ENCODE data around the gene TTC21B. TPM values are rescaled to one million over a fixed set of nuclear protein-coding genes. Genes with fewer than 3 reads are reported as not detected.
A peak's percentile ranks its signal among the peaks of the same experiment; 100 is the strongest.
"Not testable (repeated sequence)": the region's sequence is repeated elsewhere in the genome, so short reads cannot be mapped to it uniquely, and the experiment has no call there.

Gene TTC21B
- total RNA-seq (2014; rRNA removed; shearing (Covaris generic)): 9.0 and 14.3 TPM in 2 replicates

DNA sequence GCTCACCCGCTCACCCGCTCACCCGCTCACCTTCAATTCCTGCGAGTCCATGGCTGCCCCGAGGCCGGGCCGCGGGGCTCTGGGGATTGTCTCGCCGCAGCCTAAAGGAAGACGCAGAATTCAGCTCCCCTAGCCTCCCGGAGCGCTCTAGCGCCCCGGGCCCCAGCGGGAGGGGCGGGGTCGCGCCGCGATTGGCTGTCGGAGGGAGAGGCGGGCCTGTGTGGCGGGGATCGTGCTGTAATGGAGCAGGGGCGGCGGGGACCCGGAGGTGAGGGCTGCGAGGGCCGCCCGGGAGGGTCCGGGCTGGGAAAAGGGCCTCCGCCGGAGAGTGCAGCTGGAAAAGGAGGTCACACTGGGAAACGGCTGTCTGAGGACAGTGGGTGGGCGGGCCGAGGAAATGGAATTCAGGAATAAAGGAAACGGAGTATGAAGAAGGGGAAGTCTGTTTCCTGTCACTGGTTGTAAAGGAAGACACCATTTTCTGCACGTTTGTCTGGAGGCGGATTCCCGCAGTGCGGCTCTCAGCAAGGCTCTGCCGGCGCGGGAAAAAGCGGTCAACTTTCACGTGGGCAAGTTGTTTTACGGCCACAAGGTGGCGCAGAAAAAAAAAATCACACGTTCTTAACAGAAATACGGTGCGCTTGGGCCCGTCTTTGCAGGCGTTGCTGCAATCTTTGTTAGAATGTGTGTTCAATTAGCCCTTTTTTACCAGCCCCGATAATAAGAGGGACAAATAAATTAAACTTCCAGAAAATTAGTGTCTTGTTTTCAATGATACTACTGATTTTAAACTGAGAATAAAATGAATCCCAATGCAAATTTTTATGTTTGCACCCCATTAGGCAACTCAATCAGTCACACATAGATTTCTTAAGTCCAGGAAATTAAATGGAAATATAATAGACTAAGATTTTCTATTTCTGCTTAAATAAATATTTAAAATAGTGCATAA lies at the start of gene TTC21B:
Gene TTC21B, minus strand, starts transcription at position 122 of the 952 bp plus-strand sequence. Its CDS starts 71 bp downstream, at position 51.
- peak; percentile 88 for DNase-seq (ENCODE audit: low read depth)

DNA sequence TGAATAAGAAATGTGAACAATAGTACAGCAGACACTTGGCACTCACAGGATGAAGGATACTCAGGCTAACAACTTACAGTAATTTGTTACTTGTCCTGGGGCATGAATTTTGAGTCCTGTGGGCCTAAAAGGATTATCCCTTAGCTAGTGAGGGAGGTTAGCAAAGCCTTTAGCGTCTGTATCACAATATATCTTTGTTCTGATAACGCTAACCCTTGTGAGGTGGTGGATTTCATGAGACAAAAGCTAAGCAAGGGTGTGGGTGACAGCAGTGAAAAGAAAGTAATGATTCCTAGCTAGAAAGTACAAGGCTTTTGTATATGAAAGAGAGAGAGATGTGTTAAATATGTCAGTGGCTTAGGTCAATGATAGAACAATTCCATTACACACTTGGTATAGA lies 46.8 kb upstream of the TTC21B start:
- DNase-seq (ENCODE audit: low read depth): no peak

DNA sequence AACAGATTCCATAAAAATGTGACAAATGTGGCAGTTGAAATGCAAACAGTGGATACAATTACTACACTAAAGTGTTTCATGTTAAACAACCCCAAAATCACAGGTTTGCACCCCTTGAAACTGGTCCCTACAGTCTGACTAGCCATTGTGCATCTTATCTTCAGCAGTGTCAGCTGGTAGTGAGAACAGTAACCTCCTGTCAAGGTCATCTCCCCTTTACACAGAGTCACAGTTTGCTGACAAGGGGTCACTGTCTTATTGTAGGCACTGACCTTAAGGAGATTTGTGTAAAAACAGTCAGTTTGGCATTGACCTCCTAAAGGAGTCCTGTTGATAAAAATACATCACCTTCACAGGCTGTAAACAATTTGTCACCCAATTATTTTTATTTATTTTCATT lies 37.3 kb upstream of the TTC21B start:
- DNase-seq (ENCODE audit: low read depth): no peak

DNA sequence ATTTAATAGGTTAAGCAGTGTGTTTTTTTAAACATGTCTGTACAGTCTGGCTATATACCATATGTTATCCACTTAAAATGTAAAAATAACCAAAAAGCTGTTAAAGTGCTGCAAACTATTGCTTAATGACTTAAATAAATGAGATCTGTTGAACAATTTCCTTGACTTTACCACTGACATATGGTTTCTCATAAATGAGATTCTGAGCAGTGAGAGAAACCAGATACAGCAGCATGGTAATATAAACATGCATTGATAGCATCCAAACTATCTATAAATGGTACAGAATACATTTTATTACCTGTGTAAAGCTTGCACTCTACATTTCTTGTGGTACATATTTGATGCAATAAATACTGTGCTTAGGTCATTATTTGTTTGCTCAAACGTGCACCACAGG lies 36.3 kb upstream of the TTC21B start:
- no peak for DNase-seq (ENCODE audit: low read depth)

DNA sequence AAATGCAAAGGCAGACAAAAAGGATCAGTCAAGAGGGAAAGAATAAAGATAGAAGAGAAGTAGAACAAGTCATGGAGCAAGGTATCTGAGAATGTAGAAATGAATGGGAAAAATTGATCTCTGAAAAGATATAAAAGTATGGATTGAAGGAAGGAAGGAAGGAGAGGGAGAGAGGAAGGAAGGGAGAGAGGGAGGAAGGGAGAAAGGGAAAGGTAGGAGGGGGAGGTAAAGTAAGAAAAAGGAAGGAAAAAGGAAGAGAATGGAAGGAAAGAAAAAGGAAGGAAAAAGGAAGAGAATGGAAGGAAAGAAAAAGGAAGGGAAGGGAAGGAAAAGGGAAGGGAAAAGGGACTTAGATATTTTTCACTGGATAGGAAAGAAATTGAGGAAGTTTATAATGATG lies 31.5 kb upstream of the TTC21B start:
- DNase-seq (ENCODE audit: low read depth): no peak

DNA sequence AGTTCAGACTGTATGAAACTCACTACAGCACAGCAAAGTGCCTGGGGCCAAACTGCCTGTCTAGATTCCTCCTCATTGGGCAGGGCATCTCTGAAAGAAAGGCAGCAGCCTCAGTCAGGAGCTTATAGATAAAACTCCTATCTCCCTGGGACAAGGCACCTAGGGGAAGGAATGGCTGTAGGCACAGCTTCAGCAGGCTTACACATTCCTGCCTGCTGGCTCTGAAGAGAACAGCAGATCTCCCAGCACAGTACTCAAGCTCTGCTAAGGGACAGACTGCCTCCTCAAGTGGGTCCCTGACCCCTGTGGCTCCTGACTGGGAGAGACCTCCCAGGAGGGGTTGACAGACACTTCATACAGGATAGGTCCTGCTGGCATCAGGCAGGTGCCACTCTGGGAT lies 18.6 kb upstream of the TTC21B start:
- DNase-seq (ENCODE audit: low read depth): not testable (repeated sequence)

DNA sequence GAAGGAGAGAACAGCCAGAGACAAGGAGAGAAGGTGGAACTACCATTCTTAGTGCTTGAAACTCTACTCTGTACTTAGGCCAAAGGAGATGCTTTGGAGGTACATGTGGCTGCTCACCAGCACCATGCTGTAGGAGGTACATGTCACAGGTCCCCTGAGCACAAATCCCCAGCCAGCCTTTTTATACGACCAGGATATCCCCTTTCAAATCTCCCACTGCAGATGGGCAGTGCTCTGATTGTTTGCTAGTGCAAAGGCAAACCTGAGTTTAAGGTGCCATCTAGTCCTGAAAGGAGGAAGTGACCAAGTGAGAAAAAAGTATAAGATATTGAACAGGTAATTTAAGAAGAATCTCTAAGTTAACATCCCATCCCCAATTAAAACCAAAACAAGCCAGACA lies 17.1 kb upstream of the TTC21B start:
- DNase-seq (ENCODE audit: low read depth): no peak

DNA sequence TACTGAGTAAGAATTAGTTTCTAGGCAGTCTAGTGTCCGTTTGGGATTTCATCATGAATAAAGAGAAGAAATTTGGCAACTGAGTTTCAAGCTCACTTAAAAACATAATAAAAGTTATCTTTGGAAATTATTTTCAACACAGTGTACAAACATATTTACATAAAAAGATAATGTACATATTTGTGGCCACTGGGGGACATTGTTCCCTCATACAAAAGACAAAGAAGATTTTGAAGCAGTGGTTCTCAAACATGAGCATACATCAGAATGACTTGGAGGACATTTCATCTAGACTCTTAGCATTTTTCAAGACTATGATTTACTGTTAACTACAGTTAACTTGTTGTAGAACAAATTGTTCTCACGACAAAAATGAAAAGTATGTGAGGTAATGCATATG lies 15.7 kb upstream of the TTC21B start:
- no peak for DNase-seq (ENCODE audit: low read depth)

DNA sequence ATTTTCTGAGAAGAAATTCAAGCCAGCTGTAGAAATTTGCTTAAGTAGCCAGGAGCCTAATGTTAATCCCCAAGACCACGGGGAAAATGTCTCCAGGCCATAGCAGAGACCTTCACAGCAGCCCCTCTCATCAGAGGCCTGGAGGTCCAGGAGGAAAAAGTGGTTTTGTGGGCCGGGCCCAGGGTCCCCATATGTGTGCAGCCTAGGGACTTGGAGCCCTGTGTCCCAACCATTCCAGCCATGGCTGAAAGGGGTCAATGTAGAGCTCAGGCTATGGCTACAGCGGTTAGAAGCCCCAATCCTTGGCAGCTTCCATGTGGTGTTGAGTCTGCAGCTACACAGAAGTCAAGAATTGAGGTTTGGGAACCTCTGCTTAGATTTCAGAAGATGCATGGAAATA lies 14.2 kb upstream of the TTC21B start:
- no peak for DNase-seq (ENCODE audit: low read depth)

DNA sequence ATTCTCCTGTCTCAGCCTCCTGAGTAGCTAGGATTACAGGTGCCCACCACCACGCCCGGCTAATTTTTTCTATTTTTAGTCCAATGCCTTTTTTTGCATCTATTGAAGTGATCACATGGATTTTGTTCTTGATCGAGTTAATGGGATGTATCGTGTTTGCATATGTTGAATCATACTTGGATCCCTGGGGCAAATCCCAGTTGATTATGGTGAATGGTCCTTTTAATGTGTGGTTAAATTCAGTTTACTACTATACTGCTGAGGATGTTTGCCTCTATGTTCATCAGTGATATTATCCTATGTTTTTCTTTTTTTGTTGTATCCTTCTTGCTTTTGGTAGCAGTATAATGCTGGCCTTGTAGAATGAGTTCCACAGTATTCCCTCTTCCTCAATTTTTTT lies 8.2 kb upstream of the TTC21B start:
- DNase-seq (ENCODE audit: low read depth): no peak

DNA sequence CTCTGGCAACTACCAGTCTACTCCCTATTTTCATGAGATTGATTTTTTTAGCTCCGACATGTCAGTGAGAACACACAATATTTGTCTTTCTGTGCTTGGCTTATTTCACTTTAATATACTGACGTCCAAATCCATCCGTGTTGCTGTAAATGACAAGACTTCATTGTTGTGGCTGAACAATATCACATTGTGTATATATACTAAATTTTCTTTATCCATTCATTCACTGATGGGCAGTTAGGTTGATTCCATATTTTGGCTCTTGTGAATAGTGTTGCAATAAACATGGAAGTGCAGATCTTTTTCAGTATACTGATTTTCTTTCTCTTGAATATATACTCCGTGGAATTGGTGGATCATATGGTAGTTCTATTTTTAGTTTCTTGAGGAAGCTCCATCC lies 5.8 kb upstream of the TTC21B start:
- DNase-seq (ENCODE audit: low read depth): no peak

DNA sequence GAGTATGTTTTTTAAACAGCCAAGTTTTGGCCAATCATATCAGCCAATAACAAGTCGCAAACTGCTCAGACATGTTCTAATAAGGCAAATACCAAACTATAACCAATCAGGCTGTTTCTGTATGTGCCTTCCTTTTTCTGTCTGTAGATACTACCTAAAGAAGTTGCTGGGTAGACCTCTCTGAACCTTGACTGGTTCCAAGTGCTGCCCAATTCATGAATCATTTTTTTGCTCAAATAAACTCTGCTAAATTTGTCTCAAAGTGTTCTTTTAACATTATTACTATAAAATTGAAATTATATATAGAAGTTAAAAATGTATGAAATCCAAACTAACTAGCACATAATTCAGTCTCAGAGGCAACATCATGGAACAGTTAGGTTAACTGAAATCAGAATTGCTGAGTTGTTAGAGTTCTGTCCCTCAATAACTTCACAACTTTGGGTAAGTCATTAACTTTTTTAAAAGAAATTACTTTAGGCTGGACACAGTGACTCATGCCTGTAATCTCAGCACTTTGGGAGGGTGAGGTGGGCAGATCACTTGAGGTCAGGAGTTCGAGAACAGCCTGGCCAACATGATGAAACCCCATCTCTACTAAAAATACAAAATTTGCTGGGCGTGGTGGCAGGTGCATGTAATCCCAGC lies 4.9 kb upstream of the TTC21B start:
- no peak for DNase-seq (ENCODE audit: low read depth)

DNA sequence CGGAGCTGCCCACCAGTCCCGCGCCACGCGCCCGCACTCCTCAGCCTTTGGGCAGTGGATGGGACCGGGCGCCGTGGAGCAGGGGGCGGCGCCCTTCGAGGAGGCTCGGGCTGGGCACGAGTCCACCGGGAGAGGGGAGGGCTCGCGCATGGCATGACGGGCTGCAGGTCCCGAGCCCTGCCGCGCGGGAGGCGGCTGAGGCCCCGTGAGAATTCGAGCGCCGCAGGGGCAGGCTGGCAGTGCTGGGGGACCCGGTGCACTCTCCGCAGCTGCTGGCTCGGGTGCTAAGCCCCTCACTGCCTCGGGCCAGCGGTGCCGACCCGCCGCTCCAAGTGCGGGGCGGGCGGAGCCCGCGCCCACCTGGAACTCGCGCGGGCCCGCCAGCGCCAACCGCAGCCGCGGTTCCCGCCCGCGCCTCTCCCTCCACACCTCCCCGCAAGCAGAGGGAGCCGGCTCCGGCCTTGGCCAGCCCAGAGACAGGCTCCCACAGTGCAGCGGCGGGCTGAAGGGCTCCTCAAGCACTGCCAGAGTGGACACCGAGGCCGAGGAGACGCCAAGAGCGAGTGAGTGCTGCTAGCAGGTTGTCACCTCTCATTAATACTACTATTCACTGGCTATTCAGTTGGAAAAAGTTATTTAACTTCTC lies 3.6 kb upstream of the TTC21B start:
- DNase-seq (ENCODE audit: low read depth): no peak

DNA sequence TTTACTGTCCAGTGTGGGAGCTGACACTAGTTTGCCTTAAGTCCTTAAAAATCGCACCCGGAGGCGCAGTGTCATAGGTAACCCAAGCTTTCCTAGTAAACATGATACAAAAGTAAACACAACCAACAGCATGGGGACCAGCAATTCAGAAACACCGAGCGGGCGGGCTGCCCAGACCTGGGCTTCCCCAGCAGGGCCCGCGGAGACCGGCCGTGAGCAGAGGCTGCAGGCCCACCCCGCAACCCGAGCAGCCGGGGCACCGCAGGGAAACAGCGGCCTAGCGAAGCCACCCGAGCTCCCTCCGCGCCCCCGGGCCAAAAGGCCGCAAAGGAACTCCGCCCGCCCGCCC lies 296 bp downstream of the TTC21B start:
- peak; percentile 57 for DNase-seq (ENCODE audit: low read depth)

DNA sequence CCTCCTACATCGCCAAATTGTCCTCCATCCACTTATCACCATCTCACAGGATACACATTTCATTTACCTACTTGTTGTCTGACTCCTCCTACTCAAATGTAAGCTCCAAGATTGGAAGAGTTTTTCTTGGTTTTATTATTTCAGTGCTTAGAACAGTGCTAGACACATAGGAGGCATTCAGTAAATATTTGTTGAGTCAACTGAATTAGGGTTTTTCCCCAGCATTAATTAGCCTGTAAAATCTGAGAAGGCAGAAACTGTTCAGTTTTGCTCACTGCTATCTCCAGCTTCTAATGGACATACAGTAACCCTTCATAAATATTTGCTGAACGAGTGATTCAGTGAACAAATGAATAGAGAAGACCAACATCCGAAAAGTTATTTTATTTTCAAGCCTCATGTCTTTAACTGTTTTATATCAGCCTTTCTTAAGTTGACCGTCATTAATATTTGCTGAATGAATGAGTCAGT lies 800 bp downstream of the TTC21B start:
- DNase-seq (ENCODE audit: low read depth): peak; percentile 22

DNA sequence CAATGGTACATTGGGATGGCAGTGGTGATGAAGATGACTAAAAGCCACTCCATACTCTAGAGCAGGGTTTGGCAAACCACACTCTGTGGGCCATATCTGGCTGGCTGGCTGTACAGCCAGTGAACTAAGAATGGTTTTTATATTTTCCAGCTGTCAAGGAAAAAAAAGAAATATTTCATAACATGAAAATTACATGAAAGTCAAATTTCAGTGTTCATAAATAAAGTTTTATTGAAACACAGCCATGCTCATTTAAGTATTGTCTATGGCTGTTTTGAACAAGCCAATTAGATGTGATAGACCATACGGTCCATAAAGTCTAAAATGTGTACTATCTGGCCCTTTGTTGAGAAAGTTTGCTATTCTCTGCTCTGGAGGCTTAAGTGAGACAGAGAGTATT lies 1.5 kb downstream of the TTC21B start:
- no peak for DNase-seq (ENCODE audit: low read depth)

DNA sequence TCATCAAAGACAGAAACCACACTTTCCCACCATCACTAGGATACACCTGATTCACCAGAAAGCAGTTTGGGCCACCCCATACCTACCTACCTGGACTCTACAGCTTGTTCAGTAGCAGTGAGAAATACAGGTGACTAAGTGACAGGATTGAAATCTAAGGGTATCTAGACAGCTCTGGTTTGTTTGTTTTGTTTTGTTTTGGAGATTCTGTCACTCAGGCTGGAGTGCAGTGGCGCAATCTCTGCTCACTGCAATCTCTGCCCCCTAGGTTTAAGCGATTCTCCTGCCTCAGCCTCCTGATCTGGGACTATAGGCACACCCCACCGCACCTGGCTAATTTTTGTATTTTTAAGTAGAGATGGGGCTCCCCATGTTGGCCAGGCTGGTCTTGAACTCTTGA lies 3.1 kb downstream of the TTC21B start:
- DNase-seq (ENCODE audit: low read depth): peak; percentile 1

DNA sequence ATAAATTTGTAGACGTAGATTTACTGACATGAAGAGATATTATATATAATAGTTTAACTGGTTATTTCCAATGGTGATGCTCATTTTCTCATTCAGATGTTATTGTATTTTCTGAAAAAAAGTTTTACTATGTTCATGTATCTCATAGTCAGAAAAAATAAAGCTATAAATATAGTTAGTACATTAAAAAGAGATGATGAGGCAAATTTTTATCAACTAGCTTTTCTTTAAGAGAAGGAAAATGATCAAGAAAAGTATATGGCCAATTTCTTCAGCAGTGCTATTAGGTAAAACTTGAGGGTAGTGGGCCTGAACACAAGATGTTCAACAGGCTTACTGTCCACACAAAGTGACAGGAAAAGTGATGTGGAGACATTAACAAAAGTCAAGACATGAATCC lies 11.7 kb downstream of the TTC21B start:
- no peak for DNase-seq (ENCODE audit: low read depth)

DNA sequence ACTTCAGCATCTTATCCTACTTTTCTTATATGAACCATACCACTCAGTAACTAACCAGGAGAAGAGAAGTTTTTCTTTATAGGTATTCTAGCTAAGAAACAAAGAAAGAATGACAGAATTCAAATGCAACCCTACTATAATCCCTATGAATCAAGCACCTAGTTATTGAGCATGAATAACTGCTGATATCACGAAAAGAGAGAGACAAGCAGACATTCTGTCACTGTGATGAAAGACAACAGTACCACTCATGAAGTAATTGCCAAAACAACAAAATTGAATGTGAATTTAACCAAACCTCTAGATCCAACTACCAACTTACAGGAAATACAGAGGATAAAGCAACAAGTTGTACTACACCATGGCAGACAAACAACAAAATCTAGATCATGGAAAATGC lies 15.3 kb downstream of the TTC21B start:
- no peak for DNase-seq (ENCODE audit: low read depth)

DNA sequence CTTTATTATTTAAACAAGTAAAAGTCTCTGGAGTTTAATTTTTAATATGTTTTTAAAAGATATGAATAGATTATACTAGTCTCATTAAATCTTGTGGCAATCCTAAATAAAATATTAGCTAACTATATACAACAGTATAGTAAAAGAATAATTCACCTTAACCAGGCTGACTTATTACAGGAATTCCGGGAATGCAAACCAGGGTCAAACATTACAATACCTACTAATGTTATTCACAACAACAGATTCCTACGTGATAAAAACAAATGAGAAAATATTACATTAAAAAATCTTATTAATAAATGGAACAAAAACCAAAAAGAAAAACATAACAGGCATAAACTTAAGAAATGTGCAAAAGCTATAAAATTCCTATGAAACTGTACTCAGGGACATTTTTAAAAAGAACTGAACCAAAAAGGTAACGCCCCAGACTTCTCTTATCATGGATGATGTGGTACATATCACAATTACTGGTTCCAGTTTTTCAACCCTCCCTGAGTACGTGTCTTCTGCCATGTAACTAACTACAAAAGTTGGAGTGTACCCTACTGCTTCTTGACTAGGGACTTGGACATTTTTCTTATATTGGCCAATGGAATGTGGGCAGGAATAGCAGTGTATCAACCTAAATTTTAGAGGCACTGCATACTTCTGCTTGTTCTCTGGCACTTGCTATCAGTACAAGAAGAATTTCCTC lies 20.2 kb downstream of the TTC21B start:
- no peak for DNase-seq (ENCODE audit: low read depth)

DNA sequence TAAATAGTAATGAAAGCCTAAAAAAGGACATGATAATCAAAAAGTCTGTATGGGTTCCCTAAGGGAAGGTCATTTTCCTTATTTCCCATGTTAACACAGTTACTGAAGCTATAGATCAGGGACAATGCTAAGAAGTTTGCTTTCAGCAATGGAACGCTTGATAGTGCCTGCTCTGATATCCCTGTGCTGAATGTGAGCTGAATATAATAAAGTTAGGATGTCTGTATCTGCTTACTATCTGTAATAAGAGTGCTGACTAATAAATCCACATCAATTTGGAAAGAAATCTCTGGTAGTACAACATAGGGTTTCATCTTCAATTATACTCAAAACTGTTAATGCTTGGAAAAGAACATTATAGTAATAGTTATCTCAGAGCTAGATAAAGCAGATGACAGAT lies 25.8 kb downstream of the TTC21B start:
- no peak for DNase-seq (ENCODE audit: low read depth)

DNA sequence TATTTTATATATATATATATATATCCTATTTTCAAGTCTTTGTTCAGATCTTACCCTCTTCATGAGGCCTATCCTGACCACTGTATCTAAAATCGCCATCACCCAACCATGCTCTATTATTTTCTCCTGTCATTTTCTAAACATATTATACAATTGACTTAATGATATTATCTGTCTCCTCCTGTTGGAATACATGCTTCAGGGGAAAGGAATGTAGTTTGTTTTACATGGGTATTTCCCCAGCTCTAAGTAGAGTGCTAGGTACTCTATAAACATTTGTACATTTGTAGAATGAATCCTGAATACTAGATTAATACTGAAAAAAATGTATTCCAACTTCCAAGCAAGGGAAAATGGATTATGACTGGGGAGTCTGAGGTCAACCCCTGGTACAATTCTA lies 26.2 kb downstream of the TTC21B start:
- no peak for DNase-seq (ENCODE audit: low read depth)
